Activated CD8-positive, alpha-beta T cell treated with anti-CD3 and anti-CD28 coated beads for 36 hours (primary cell): ENCODE measurements around the gene C5orf15. TPM values are rescaled to one million over a fixed set of nuclear protein-coding genes. Genes with fewer than 3 reads are reported as not detected.

Experiments
- ATAC-seq: fragments of 200-7000 bp; cut with Tn5 transposase; one replicate; pipeline ENCODE4 v1.10.0; 2021; ENCODE audit warnings: mild to moderate bottlenecking, moderate library complexity
- CTCF ChIA-PET: fragments of 350-600 bp; sonication (Branson Sonifier 250); formaldehyde crosslinking; loops from one replicate; lab custom pipeline; 2021; ENCODE audit warnings: antibody characterized with exemption; lab: Charles Lee
- POLR2A ChIA-PET: fragments of 350-600 bp; sonication (Branson Sonifier 250); formaldehyde crosslinking; loops from one replicate; lab custom pipeline; 2021; ENCODE audit warnings: antibody characterized with exemption; lab: Charles Lee
- DNase-seq: peaks from one replicate; pipeline ENCODE4 v3.0.0-alpha.2; 2020
- H3K27ac Mint-ChIP-seq: one replicate; pipeline ENCODE4 v1.8.0; 2021; ENCODE audit warnings: mild to moderate bottlenecking, mixed read lengths
- H3K27me3 Mint-ChIP-seq: one replicate; pipeline ENCODE4 v1.8.0; 2021; ENCODE audit warnings: mixed read lengths
- H3K36me3 Mint-ChIP-seq: one replicate; pipeline ENCODE4 v1.8.0; 2021; ENCODE audit warnings: low read depth, mixed read lengths
- H3K4me1 Mint-ChIP-seq: one replicate; pipeline ENCODE4 v1.8.0; 2021; ENCODE audit warnings: low read depth, mixed read lengths
- H3K4me3 Mint-ChIP-seq: one replicate; pipeline ENCODE4 v1.8.0; 2021; ENCODE audit warnings: mild to moderate bottlenecking, moderate library complexity, mixed read lengths
- H3K9me3 Mint-ChIP-seq: one replicate; pipeline ENCODE4 v1.8.0; 2021; ENCODE audit warnings: mixed read lengths
- intact Hi-C: fragments of 100-400 bp; cut with micrococcal nuclease; formaldehyde crosslinking; loops from one replicate; pipeline ENCODE4 v1.10.0; 2022
- total RNA-seq, 2 experiments: library from RNA; stranded (reverse); gene quantifications; one replicate each; pipeline ENCODE4 v1.2.3, GENCODE V29; 2021
- TF ChIP-seq, protein P1 (sequence below): fragments of 200-600 bp; IDR thresholded peaks from one replicate; pipeline ENCODE4 v1.8.0; 2022; ENCODE audit warnings: antibody characterized with exemption, mild to moderate bottlenecking

C5orf15 gene
- total RNA-seq, 2 experiments from 2014 or later: 27.4 to 30.8 TPM

- DNase-seq (no peak), ATAC-seq (no peak)
- POLR2A ChIA-PET: no interaction called here
- Mint-ChIP-seq H3K9me3 (no peaks in the 10 kb centered on the region), H3K27me3 (no peaks in the 10 kb centered on the region), H3K36me3 (peaks cover 23% of the 10 kb centered on the region), H3K27ac (peak overlapping the region; percentile 10), H3K4me3 (no peak overlapping the region), H3K4me1 (peaks cover 11% of the 10 kb centered on the region)
- intact Hi-C loops: no loop called here
- TF ChIP-seq, protein P1, sequence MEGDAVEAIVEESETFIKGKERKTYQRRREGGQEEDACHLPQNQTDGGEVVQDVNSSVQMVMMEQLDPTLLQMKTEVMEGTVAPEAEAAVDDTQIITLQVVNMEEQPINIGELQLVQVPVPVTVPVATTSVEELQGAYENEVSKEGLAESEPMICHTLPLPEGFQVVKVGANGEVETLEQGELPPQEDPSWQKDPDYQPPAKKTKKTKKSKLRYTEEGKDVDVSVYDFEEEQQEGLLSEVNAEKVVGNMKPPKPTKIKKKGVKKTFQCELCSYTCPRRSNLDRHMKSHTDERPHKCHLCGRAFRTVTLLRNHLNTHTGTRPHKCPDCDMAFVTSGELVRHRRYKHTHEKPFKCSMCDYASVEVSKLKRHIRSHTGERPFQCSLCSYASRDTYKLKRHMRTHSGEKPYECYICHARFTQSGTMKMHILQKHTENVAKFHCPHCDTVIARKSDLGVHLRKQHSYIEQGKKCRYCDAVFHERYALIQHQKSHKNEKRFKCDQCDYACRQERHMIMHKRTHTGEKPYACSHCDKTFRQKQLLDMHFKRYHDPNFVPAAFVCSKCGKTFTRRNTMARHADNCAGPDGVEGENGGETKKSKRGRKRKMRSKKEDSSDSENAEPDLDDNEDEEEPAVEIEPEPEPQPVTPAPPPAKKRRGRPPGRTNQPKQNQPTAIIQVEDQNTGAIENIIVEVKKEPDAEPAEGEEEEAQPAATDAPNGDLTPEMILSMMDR: no peak
- CTCF ChIA-PET: interaction anchor here (2.3 kb wide), 1 partner anchor 9 kb away, joined by 11 read pairs; no protein-coding TSS in a partner anchor
Observed at GRCh38 chr5:133953568-133954145, 14.8 kb downstream of the C5orf15 start.

- ChIA-PET CTCF (interaction anchor here (2.3 kb wide), 1 partner anchor 8 kb away, joined by 11 read pairs; no protein-coding TSS in a partner anchor), POLR2A (interaction anchor here (0.6 kb wide), 1 partner anchor 11 kb away, joined by 3 read pairs; no protein-coding TSS in a partner anchor)
- H3K27ac Mint-ChIP-seq: peak overlapping the region; percentile 16
Observed at GRCh38 chr5:133952729-133953567, 15.5 kb downstream of the C5orf15 start.

DNA sequence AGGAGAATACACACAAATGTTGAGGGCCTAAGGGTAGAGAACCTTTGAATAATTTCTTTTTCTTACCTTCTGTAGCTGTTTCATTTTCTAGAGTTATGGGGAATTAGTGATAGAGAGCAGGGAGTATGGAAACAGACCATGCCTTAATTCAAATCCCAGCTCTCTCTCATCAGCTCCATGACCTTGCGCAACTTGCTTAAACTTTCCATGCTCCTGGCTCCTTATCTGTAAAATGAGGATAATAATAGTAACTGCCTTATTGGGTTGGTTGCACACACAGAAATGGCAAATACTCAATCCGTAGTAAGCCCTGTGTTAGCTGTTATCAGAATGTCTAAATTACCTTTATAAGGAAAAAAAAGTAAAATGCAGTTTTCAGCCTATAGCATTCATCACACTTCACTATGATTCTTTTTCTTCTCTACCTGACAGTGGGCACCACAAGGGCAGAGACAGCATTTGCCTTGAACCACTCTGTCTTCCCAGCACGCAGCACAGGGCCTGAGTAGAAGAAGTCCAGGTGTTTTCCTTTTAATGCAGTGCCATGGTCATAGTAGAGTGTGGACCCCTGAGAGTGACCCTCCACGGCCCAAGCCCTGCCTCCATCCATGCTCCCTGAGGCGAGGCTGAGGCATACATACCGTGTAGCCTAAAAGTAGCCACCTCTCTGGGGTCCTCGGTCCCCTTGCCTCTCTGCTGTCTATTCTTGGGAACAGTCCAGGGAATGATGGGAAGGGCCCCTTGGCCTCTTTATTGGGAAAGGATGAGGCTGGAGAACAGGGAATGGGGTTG lies 17.4 kb downstream of the C5orf15 start:
- ChIA-PET CTCF (interaction anchor here (1.2 to 2.6 kb wide), 3 partner anchors 21 to 82 kb away, joined by 3 to 11 read pairs (median 4); no protein-coding TSS in a partner anchor), POLR2A (interaction anchor here (1.3 to 1.4 kb wide), 2 partner anchors 11 to 21 kb away, joined by 3 to 5 read pairs; no protein-coding TSS in a partner anchor)
- no peak for DNase-seq
- Mint-ChIP-seq H3K27me3 (no peaks in the 10 kb centered on the region), H3K27ac (no peak overlapping the region), H3K4me1 (no peaks in the 10 kb centered on the region), H3K9me3 (no peaks in the 10 kb centered on the region), H3K4me3 (no peak overlapping the region), H3K36me3 (peaks cover 11% of the 10 kb centered on the region)
- intact Hi-C loops: no loop called here
- TF ChIP-seq, protein P1: no peak
- ATAC-seq: no peak

More at GRCh38 chr5:133952729-133953567, 15.5 kb downstream of the C5orf15 start:
- no peak for DNase-seq
- Mint-ChIP-seq H3K4me1 (peaks cover 10% of the 10 kb centered on the region), H3K9me3 (no peaks in the 10 kb centered on the region), H3K27me3 (no peaks in the 10 kb centered on the region), H3K36me3 (peaks cover 23% of the 10 kb centered on the region), H3K4me3 (no peak overlapping the region)
- TF ChIP-seq, protein P1: no peak
- intact Hi-C loops: no loop called here
- ATAC-seq: no peak

DNA sequence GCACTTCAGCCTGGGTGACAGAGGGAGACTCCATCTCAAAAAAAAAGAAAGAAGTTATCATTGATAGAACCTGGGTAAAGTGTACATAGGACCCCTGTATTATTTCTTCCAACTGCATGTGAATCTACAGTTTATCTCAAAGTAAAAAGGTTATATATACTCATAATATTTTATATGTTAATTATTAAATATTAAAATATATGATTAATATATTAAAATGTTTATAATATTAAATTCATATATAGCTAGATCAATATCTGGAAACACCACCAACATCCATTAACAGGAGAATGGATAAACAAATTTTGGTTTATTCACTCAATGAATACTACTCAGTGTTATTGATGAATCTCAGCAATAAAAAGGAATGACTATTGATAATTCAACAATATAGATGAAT lies 19.7 kb downstream of the C5orf15 start:
- intact Hi-C loops: no loop called here
- ATAC-seq (no peak), DNase-seq (no peak)
- no peak overlapping the region for H3K27ac Mint-ChIP-seq
- H3K36me3 Mint-ChIP-seq: no peaks in the 10 kb centered on the region
- ChIA-PET CTCF (interaction anchor here (2.6 kb wide), 1 partner anchor 18 kb away, joined by 11 read pairs; no protein-coding TSS in a partner anchor), POLR2A (no interaction called here)
- no peaks in the 10 kb centered on the region for H3K9me3 Mint-ChIP-seq
- no peaks in the 10 kb centered on the region for H3K4me1 Mint-ChIP-seq
- no peaks in the 10 kb centered on the region for H3K27me3 Mint-ChIP-seq
- H3K4me3 Mint-ChIP-seq: no peak overlapping the region
- TF ChIP-seq, protein P1: no peak
